ENCODE measurements around the gene GSTP1.
"Not testable (repeated sequence)": the region's sequence is repeated elsewhere in the genome, so short reads cannot be mapped to it uniquely, and the experiment has no call there.

The GSTP1 gene

GRCh38 chr11:67616431-67617242 is 33.0 kb downstream of the GSTP1 start:
- no peak for DNase-seq

GRCh38 chr11:67617243-67617953 is 33.8 kb downstream of the GSTP1 start:
- no peak for DNase-seq

GRCh38 chr11:67618901-67619659 is 35.5 kb downstream of the GSTP1 start:
- not testable (repeated sequence) for DNase-seq

GRCh38 chr11:67619683-67620618 is 36.3 kb downstream of the GSTP1 start:
- DNase-seq = not testable (repeated sequence)

- not testable (repeated sequence) for DNase-seq
Measured at GRCh38 chr11:67620621-67621020, 37.0 kb downstream of the GSTP1 start.

- not testable (repeated sequence) for DNase-seq
Measured at GRCh38 chr11:67621928-67622327, 38.3 kb downstream of the GSTP1 start.

- DNase-seq = not testable (repeated sequence)
Measured at GRCh38 chr11:67622905-67623304, 39.3 kb downstream of the GSTP1 start.

- not testable (repeated sequence) for DNase-seq
Measured at GRCh38 chr11:67623795-67624194, 40.2 kb downstream of the GSTP1 start.

GRCh38 chr11:67626131-67626833 is 42.7 kb downstream of the GSTP1 start:
- DNase-seq = not testable (repeated sequence)

GRCh38 chr11:67626970-67627369 is 43.4 kb downstream of the GSTP1 start:
- DNase-seq = no peak

- DNase-seq = no peak
Measured at GRCh38 chr11:67627441-67627811, 43.8 kb downstream of the GSTP1 start.

- DNase-seq = no peak
Measured at GRCh38 chr11:67627812-67628624, 44.4 kb downstream of the GSTP1 start.

- DNase-seq = no peak
Measured at GRCh38 chr11:67628710-67629385, 45.2 kb downstream of the GSTP1 start.

- peak; percentile 92 for DNase-seq
Measured at GRCh38 chr11:67629386-67630227, 46.0 kb downstream of the GSTP1 start, which contains the start of gene NUDT8. Gene NUDT8, minus strand, starts transcription at chr11:67629937. Its CDS starts 26 bp downstream, at chr11:67629911.

- peak; percentile 89 for DNase-seq
Measured at GRCh38 chr11:67630228-67630942, 46.8 kb downstream of the GSTP1 start.

- DNase-seq = no peak
Measured at GRCh38 chr11:67630943-67631331, 47.3 kb downstream of the GSTP1 start.

GRCh38 chr11:67631411-67631810 is 47.8 kb downstream of the GSTP1 start:
- no peak for DNase-seq

GRCh38 chr11:67631853-67632174 is 48.2 kb downstream of the GSTP1 start:
- no peak for DNase-seq
